GM19328 (cell line): ENCODE results near the gene CDK18.

Experiments used
- ATAC-seq: cut with Tn5 transposase; IDR thresholded peaks from one replicate; pipeline ENCODE4 v1.9.1; 2021; ENCODE audit warnings: mild to moderate bottlenecking, moderate library complexity; ENCODE audit not compliant: unreplicated experiment

CDK18 gene

GRCh38 chr1:205567716-205568115 is 63.2 kb downstream of the CDK18 start:
- no peak for ATAC-seq

- ATAC-seq, result no peak
These were observed 63.6 kb downstream of the CDK18 start for GRCh38 chr1:205568135-205568468.

GRCh38 chr1:205568469-205569361 is 64.2 kb downstream of the CDK18 start:
- ATAC-seq, result no peak

GRCh38 chr1:205569411-205570172 is 65.1 kb downstream of the CDK18 start:
- ATAC-seq, result no peak

GRCh38 chr1:205570173-205570501 is 65.7 kb downstream of the CDK18 start:
- no peak for ATAC-seq

GRCh38 chr1:205570796-205571537 is 66.5 kb downstream of the CDK18 start:
- no peak for ATAC-seq

GRCh38 chr1:205571747-205572146 is 67.3 kb downstream of the CDK18 start:
- ATAC-seq, result no peak

GRCh38 chr1:205572421-205572820 is 68.0 kb downstream of the CDK18 start:
- ATAC-seq, result no peak

- no peak for ATAC-seq
These were observed 70.9 kb downstream of the CDK18 start for GRCh38 chr1:205575294-205575885.

GRCh38 chr1:205576011-205576410 is 71.5 kb downstream of the CDK18 start:
- ATAC-seq, result no peak

- no peak for ATAC-seq
These were observed 72.6 kb downstream of the CDK18 start for GRCh38 chr1:205576805-205577761.

GRCh38 chr1:205577874-205578658 is 73.6 kb downstream of the CDK18 start:
- no peak for ATAC-seq

- no peak for ATAC-seq
These were observed 74.5 kb downstream of the CDK18 start for GRCh38 chr1:205578780-205579571.

GRCh38 chr1:205579711-205580110 is 75.2 kb downstream of the CDK18 start:
- ATAC-seq, result no peak

- no peak for ATAC-seq
These were observed 75.9 kb downstream of the CDK18 start for GRCh38 chr1:205580140-205580922.

GRCh38 chr1:205580923-205581180 is 76.4 kb downstream of the CDK18 start:
- ATAC-seq, result no peak

- ATAC-seq, result no peak
These were observed 77.0 kb downstream of the CDK18 start for GRCh38 chr1:205581321-205581980.
